ENCODE results near the gene TMEFF2. TPM values are rescaled to one million over a fixed set of nuclear protein-coding genes. Genes with fewer than 3 reads are reported as not detected.

TMEFF2 gene
- polyA plus RNA-seq, 1 of the 3 experiments (the other 2 are of a cell fraction) = 5.4 TPM

- Histone ChIP-seq H2AFZ (ENCODE audit: low read depth) (no peak overlapping the region), H3K36me3 (replicated peaks in 1 of 2; ENCODE audit: control insufficient read depth in 1 of 2, insufficient read depth in 2 of 2, low read length in 1 of 2) (no peaks in the 10 kb centered on the region), H3K4me2 (no peak overlapping the region), H3K4me3 (ENCODE audit: low read depth in 2 of 2, low read length in 1 of 2) (no peak overlapping the region), H3K9ac (no peak overlapping the region), H3K79me2 (ENCODE audit: insufficient read depth) (no peaks in the 10 kb centered on the region), H3F3A (replicated peaks; ENCODE audit: insufficient read depth) (peaks cover 11% of the 10 kb centered on the region), H3K9me2 (no peaks in the 10 kb centered on the region), H4K20me1 (ENCODE audit: insufficient read depth) (no peaks in the 10 kb centered on the region), H3K27ac (ENCODE audit: low read depth in 2 of 2, low read length in 1 of 2) (peak overlapping the region in 1 of 2 experiments; percentile 50; a peak in 1 of 4 replicates), H3K4me1 (ENCODE audit: control insufficient read depth in 1 of 2, insufficient read depth in 2 of 2, low read depth in 1 of 2, low read length in 1 of 2) (peaks cover 0 to 12% of the 10 kb centered on the region in 2 experiments; a peak in 2 of 4 replicates), H3K27me3 (ENCODE audit: insufficient read depth) (no peaks in the 10 kb centered on the region), H3K9me3 (no peaks in the 10 kb centered on the region)
- 97% methylated on average over 1 of the region's 1 CpG for WGBS (ENCODE audit: low lambda C conversion rate)
- ChIA-PET CTCF (no interaction called here), POLR2A (no interaction called here)
- DNase-seq = no peak
- TF ChIP-seq NFIC (IDR thresholded peaks at IDR 0.05; ENCODE audit: borderline replicate concordance) (no peak), CHD2 (IDR thresholded peaks at IDR 0.05; ENCODE audit: low read length, partially characterized antibody) (no peak), EP300 (IDR thresholded peaks at IDR 0.05; ENCODE audit: borderline replicate concordance in 1 of 2, low read depth in 1 of 2, low read length in 1 of 2) (no peak), SIN3A (IDR thresholded peaks at IDR 0.05; ENCODE audit: borderline replicate concordance, low read depth, low read length) (no peak)
These were observed 268.1 kb downstream of the TMEFF2 start for GRCh38 chr2:191926671-191927070.

- H3K9me2 ChIP-seq = no peaks in the 10 kb centered on the region
- no peaks in the 10 kb centered on the region for H3K9me3 ChIP-seq
- H3K27me3 ChIP-seq (ENCODE audit: insufficient read depth) = no peaks in the 10 kb centered on the region
- H2AFZ ChIP-seq (ENCODE audit: low read depth) = no peak overlapping the region
- ChIA-PET POLR2A (no interaction called here), CTCF (interaction anchor here (1.0 to 1.8 kb wide), 2 partner anchors 9 to 112 kb away, joined by 3 to 4 read pairs; no protein-coding TSS in a partner anchor)
- TF ChIP-seq RXRA (IDR thresholded peaks at IDR 0.05; ENCODE audit: borderline replicate concordance, low read depth) (no peak), SIN3A (IDR thresholded peaks at IDR 0.05; ENCODE audit: borderline replicate concordance, low read depth, low read length) (no peak), FOXM1 (IDR thresholded peaks at IDR 0.05; ENCODE audit: low read depth) (no peak), TCF12 (IDR thresholded peaks at IDR 0.05) (no peak), GABPA (IDR thresholded peaks at IDR 0.05; ENCODE audit: low read depth) (no peak), JUND (IDR thresholded peaks at IDR 0.05) (no peak), MEF2A (IDR thresholded peaks at IDR 0.05; ENCODE audit: borderline replicate concordance, low read depth) (no peak), NRF1 (IDR thresholded peaks at IDR 0.05; ENCODE audit: low read depth, low read length) (no peak), MAX (IDR thresholded peaks at IDR 0.05; ENCODE audit: low read depth) (no peak), ELF1 (IDR thresholded peaks at IDR 0.05) (no peak), REST (IDR thresholded peaks at IDR 0.05; ENCODE audit: low read depth, low read length) (no peak)
- peaks cover 11% of the 10 kb centered on the region for H3F3A ChIP-seq (replicated peaks; ENCODE audit: insufficient read depth)
- no peak overlapping the region for H3K4me3 ChIP-seq (ENCODE audit: low read depth in 2 of 2, low read length in 1 of 2)
- no peak for DNase-seq
- H3K9ac ChIP-seq = no peak overlapping the region
- H3K4me1 ChIP-seq (ENCODE audit: control insufficient read depth in 1 of 2, insufficient read depth in 2 of 2, low read depth in 1 of 2, low read length in 1 of 2) = peaks cover under 1 to 12% of the 10 kb centered on the region in 2 experiments; a peak in 3 of 4 replicates
- H4K20me1 ChIP-seq (ENCODE audit: insufficient read depth) = no peaks in the 10 kb centered on the region
- no peak overlapping the region for H3K27ac ChIP-seq (ENCODE audit: low read depth in 2 of 2, low read length in 1 of 2)
- H3K4me2 ChIP-seq = no peak overlapping the region
- H3K36me3 ChIP-seq (replicated peaks in 1 of 2; ENCODE audit: control insufficient read depth in 1 of 2, insufficient read depth in 2 of 2, low read length in 1 of 2) = no peaks in the 10 kb centered on the region
- H3K79me2 ChIP-seq (ENCODE audit: insufficient read depth) = no peaks in the 10 kb centered on the region
These were observed 271.1 kb downstream of the TMEFF2 start for GRCh38 chr2:191923652-191923997.
